Esophagus muscularis mucosa (tissue), 3 donors: ENCODE data around the gene ERBB2.

Source experiments
- CTCF ChIP-seq, 3 experiments: fragments of 200-600 bp in 2 of 3; fragments of 450-650 bp in 1 of 3; sonication (generic) in 2 of 3; IDR thresholded peaks; one replicate each; pipeline ENCODE4 v1.5.1; 2017 to 2019; ENCODE audit warnings: antibody characterized with exemption in 3 of 3, mild to moderate bottlenecking in 2 of 3, moderate library complexity in 1 of 3
- POLR2A ChIP-seq: fragments of 450-650 bp; IDR thresholded peaks from one replicate; pipeline ENCODE4 v1.6.1; 2017; ENCODE audit warnings: antibody characterized with exemption, moderate library complexity, mild to moderate bottlenecking, low read depth

GRCh38 chr17:39669897-39670735 lies 29.7 kb upstream of the ERBB2 start:
- TF ChIP-seq POLR2A (no peak), CTCF (IDR thresholded peaks at IDR 0.05) (no peak)
